NCI-H82 treated with DMSO at 0.1 percent for 48 hours (cell line): Measurements from ENCODE around the gene RAD51B.

ENCODE experiments used
- DNase-seq: peaks from one replicate; lab custom pipeline; 2025; ENCODE audit not compliant: unreplicated experiment; lab: John Stamatoyannopoulos, UW

Gene RAD51B

DNA sequence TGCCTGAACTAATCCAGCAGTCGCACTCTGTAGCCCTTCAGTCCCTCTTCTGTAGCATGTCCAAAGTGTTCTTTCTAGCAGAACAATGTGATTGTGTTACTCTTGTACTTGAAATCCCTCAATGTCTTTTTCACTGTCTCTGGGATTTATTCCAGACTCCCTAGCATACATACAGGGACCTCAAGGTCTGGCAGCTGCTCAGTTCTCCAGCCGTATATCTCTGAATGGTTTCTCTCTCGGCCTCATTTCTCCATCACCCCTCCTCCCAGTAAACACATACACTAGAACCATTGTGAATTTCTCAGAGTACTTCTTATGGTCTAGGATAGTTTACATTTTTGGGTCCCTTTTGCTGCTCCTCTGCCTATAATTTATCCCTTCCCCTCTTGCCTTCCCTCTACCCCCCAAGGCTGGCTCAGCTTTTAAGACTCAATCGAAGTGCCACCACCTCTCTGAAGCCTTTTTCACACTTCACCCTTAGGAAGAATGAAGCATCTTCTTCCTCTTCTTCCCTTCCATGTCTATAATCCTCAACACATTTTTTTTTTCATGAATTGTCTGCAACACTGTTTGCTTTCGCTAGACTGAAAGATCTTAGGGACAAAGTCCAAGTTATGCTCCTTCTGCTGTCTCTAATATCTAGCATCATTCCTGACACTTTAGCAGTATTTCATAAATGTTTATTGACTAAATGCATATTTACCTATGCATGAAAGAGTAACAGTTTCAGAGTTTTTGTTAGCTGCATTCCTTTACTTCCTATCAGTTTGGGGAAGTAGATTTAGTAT, 527.2 kb downstream of the RAD51B start:
- DNase-seq = no peak

DNA sequence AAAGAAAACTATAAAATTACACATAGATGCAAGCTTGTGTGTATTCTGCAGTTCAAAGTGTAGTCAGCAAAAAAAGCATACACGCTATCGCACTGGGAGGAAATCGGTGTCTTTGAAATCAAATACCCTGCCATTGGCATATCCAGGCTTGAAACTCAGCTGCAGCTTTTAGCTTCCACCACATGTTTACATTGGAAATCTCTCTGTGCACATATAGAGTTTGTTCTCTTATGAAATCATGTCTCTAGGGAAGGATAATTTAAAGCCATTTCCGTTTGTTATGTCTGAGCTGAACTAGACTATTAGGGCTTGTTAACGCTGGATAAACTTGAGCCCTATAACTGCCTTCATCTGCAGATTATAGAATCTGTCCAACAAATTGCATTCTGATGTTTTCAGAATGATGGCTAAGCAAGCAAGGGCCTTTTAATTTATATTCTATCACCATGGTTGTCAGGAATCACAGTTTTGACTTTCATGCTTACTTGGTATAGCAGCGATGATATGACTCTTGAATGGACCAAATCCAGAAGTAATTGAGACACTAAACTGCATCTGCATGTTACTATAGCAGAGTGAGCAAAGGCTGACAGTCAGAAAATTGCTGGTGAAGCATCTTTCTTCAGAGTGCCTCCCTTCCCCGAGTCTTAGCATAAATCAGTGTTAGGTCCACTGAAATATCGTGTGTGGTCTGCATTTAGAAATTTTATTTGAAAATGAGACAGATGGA, 530.5 kb downstream of the RAD51B start:
- DNase-seq = no peak

DNA sequence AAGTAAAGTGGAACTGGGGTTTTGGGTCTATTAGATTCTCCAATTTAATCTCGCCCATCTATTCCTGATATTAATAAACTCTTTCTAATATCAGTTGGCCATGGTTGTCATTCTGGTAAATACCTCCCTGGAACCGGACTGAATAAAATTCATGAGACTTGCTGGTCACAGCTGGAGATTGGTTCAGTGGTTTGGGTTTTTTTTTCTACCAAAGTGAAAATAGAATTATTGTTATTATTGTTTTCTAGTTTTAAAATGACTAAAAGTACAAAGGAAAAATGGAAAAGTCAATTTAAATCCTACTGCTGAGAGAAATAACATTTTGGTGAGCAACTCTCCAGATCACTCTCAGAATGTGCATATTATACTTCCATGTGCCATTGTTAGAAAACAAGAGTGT, 535.8 kb downstream of the RAD51B start:
- DNase-seq = no peak

DNA sequence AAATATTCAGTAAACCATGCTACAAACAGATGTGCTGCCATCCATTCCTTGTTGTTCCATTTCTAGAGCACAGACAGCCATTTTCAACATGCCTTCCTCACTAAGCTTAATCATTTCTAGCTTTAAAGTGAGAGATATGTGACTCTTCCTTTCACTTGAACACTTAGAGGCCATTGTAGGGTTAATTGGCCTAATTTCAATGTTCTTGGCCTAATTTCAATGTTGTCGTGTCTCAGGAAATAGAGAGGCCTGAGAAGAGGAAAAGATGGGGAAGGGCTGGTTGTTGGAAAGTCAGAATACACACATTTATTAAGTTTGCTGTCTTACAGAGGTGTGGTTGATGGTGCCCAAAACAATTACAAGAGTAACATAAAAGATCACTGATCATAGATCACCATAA, 538.2 kb downstream of the RAD51B start:
- DNase-seq = no peak

DNA sequence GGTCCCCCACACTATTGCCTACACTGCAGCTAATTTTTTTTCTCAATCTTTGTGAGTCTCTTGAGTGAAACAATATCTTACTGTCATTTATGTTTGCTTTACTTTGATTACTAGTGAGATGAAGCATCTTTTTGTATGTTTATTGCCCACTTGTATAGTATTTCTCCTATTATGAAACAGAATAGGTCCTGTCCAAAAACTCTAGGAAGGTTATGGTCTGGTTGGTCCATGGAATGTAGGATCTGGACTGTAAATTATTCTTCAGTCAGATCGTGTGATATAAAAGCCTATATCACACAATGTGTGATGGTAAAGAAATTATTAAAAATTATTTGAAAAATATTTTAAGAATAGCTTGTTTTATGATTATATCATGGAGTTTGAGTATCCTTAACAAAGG, 538.9 kb downstream of the RAD51B start:
- no peak for DNase-seq

DNA sequence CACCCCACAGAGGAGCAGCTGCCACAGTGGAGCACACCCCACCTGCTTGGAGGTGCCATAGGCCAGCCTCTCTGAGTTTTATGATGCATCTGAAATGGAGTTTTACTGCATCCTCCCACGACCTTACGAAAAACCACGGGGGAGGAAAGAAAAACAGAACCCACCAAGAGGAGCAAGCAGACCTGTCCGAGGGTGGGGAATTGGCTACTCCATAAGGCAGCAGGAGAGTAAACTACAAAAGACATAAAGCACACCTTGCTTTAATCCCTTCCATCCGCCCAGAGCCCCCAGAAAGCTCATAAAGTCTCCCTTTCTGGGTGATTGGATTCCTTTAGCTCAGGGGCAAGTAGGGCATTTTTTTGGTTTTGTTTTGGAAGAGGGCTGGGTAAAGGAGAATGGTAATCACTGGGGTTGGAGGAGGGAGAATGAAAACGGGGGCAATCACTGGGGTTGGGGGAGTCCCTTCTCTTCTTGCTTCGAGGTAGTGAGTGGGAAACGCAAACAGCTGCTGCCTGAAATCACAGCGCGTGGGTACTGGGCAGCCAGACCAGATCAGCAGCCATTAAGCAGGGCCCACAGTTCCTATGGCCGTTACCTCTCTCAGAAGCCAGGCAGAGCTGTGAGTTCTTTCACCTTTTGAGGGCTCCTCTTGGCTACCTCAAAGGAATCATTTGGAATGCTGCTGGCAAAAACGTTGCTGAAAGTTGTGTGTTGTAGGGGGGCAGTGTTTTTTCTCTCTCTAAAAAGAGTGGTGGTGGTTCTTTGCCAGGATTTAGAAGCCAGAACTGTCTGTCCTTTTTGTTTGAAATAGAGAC, 539.6 kb downstream of the RAD51B start:
- no peak for DNase-seq

DNA sequence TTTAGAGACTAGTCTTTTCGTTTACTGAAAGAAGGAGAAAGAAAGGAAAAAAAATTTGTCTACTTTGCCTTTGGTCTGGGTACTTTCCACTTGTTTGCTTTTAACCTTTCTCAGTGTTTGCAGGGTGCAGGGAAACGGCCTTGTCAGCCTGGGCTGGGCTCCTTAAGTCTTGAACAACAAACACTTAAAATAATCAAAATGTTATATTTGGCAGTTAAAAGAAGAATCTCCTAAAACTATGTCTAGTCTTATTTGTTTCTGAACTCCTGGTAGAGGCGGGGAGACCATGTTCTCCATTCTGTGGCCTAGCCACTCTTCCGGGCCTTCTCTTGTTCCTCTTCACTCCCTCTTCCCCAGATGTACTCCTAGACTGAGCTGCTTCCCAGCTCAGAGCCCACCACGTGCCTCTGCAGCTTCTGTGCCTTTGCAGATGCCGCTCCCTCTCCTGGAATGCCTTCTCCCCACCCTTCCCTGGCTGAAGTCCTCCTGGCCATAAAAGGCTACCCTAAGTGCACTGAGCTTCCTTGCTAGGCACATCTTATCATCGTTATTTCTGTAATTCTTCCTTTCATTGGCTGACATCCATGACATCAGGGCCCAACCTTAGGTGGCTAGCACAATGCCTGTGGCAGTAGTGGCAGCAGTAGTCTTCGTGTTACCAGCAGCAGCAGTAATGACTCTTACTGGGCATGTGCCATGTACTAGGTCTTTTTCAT, 540.4 kb downstream of the RAD51B start:
- DNase-seq = no peak

DNA sequence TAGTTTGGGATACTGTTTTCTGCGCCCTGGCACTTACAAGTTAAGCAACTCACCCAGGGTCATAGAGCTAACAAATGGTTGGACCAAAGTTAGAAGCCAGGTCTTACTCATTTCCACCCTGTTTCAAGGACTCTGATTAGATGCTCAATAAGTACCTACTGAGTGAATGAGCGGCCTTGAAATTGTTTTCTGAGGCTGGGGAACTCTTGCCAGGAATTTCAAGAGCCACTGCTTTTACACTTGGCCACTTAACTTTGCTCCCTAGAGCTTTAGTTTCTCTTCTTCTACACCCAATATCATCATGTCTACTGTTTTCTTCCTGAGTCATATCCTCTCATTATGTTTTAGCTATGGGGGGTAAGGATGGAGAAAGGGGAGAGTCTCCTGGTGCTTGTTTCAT, 541.7 kb downstream of the RAD51B start:
- DNase-seq = no peak

DNA sequence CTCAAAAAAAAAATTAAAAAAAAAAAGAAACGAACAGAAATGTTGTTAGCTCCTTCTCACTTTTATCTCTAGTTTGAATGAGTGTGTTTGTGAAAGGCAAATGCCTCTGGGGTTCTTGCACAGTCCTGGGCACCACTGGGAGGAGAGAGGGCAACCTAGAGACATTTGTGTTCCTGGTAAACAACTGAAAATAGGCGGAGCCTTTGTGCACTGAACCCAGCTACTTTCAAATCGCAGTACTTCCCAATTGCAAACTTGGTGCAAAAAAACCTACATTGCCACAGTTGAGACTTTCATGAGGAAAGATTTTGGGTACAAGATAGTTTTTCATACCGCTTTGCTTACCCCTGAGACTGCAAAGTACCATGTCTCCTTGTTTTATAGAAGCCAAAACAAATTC, 543.3 kb downstream of the RAD51B start:
- DNase-seq = no peak

DNA sequence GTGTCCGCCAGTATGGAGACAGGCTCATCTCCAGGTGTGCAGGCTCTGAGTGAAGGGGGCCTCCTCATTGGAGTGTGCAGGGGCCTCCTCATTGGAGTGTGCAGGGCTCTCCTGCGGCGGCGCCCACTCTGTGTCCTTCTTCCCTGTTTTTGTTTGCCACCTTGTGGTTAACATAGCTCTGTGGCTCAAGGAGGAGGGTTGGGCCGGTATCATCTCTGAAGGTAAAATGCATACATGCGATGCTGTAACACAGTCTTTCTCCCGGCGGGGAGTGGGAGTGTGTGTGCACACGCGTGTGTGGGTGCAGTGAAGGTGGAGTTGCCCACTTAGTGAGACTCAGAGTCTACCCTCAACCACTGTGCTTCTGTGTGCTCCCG, 543.9 kb downstream of the RAD51B start:
- DNase-seq = no peak

DNA sequence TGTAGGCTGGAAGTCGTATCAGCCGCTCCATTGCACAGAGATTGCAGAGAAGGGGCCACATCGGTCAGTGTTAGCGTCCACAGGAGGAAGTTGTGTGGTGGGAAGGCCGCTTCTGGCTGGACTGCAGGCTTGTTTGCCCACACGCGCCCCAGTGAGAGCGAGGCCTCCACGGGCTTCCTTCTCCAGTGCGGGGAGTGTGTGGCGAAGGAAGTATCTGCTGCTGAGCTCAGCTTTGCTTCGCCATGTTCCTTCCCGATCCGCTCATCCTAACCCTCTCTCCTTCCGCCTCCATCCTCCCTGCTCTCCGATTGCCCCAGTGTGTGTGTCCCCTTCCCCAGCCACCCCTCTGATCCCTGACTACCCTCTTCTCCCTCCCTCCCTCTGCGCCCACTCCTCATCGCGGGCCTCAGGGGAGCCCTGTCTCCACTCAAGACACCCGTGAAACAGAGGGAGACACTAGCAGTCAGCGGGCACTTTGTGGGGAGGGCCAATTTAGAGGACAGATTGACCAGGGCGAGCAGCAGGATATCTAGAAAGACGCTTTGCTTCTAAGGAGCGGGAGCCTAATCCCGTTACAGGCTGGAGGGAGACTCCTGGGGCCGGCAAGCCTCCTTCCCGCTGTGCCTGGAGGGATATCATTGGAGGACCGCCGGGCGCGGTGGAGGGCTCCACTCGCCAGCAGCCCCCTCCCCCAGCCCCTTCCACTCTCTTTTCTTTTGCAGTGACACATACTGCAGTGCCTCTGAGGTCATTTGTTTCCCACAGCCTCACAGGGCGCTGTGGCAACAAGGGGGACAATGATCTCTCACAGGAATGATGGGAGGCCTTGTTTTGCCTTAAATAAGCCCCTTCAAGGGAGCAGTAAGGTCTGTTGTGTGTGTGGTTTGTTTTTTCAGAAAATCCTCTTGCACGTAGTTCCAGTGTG, 544.5 kb downstream of the RAD51B start:
- DNase-seq = peak; percentile 65

DNA sequence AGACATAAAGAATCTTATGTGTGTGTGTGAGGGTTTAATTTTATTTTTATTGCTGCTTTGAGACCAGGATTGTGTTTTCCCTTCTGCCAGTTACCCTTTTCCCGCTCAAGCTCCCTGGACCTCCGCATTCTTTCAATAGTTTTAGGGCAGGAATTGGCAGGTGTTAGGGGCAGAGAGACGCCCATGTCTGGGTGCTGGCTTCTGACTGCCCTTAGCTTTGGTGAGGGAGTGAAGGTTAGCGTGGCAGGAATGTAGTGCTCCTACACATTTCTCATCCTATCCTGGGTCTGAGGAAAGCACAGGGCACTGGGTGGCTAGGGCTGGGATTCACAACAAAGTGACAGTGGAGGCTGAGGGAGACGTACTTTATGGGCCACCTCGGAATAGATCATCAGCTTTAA, 545.2 kb downstream of the RAD51B start:
- no peak for DNase-seq

DNA sequence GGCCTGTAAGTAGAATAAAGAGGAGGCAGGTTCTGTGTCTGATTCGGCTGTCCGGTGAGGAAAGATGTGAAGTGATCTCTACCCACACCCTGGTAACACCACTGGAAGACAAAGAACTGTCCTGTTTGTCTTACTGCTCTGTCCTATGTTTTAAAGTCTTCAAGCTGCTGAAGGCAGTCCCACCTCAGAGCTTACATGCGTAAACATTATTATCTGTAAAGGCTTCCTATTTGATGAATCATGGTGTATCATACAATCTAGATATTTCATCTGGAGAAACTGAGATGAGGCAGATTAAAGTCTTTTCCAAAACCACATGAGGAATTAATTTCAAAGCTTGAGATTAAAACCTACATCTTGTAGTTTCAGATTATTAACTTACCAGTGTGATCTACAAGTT, 545.6 kb downstream of the RAD51B start:
- DNase-seq = no peak

DNA sequence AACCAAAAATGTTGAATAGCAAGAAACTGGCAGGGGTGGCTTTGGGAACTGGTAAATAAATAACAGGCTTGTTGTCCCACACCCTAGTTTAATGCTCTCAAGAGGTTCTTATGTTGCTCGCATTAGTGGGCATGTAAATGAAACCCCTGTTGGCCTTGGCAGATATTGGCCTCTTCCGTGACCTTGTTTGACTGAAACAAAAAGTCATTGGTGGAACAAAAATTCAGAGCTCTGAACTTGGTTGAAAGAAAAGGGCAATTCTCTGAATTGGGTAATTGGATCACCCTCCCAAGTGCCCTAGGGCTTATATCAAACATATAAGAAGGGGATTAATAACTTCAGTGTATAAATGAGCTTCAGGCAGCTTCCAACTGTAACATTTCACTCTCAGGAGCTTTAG, 547.1 kb downstream of the RAD51B start:
- DNase-seq = peak; percentile 42

DNA sequence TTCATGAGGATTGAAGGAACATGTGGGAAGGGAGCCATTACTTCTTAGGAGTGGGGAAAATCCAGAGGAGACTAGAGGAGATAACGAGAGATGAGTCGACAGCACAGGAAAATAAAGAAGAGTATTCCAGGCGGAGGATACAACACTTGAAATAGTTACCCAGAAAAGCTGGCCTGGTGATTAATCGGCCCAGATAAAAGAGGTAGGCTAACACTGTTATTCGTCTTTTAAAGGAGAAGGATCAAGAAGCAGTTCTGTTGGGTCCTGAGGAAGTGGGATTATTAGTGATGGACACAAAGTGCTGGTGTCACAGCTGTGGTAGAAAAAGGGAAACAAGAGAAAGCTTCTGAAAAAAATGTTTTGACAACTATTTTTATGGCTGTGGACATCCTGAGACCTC, 548.0 kb downstream of the RAD51B start:
- DNase-seq = no peak

DNA sequence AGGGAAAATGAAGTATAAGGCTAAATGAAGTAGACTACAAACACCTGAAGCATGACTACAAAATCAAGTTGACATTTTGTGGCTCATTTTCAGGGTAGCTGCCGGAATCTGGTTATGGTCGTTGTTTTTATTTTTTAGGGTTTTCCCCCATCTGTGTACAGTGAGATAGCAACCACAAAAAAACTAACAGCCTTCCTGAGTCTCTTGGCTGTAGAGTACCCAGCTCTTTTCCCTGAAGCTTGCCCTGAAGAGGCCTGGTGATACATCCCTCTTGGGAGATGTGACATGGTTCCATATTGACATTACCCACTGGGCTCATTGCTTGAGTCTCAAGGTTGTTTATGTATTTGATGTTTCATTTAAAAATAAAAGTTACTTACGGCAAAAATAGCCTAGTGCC, 549.3 kb downstream of the RAD51B start:
- DNase-seq = no peak

DNA sequence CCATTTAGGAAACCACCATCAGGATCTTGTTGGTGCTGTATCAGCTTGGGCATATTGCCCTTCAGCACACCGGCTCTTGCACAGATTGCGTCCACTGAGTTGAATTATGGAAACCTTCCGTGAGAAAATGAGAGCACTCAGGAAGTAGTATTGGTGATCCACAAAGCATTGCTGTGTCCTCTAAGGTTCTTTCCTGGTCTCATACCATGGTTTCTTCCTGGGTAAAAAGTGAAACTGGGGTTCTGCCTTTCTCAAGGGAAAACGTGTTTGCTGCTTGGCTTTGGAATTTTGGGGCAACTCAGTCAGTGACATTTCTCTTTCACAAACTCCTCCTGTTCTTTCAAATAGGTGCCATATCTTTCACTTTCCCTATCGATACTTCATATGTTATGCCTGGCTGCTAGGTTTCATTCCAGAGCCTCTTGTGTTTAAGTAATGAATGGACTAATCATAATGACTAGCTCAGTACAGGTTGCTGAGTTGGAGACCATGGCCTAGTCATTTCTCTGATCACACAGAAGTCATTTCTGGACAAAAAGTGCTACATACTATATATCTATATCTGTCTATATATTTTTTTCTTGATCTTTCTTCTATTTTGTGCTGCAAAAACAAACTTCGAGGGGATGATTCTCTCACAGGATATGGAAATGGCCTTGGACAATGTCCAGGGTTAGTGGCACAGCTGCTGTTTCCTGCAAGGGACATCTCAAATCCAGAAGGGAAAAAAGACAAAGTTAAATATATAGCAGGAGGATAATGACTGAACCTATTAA, 549.9 kb downstream of the RAD51B start:
- DNase-seq = no peak

DNA sequence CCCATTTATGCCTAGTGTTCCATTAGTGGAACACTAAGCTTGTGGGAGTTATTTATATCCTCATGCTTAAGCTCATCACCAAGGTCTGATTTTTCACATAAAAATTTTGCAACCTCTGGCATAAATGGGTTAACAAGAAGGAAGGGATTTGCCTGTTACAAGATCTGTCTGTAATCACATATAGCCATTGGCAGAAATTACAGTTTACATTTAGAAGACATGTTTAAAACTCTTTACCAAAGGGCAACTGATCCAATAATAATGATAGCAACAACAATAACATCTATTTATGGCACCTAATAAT, 550.4 kb downstream of the RAD51B start:
- no peak for DNase-seq

DNA sequence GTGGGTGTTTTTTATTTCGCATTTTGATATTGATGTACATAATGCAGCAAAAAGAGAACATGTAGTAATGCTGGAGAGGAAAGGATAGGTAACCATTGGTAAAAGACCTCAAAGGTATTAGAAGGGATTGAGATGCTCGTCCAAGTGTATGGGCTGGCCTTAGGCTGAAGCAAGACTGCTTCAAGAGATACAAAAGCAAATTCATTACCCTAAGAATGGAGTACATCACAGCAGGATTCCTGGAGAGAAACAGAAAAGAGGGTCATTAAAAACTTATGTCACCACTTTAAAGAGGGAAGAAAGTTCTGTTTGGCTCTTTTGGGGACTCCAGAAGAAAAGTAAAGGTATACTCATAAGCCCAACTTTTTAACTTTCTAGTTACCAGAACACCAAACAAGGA, 552.8 kb downstream of the RAD51B start:
- DNase-seq = no peak
